GM12878 (cell line): ENCODE data around the gene ECT2L. TPM values are rescaled to one million over a fixed set of nuclear protein-coding genes. Genes with fewer than 3 reads are reported as not detected.

Source experiments
- FOS ChIP-seq: IDR thresholded peaks from 3 replicates; pipeline ENCODE4 v1.6.1; 2011; ENCODE audit warnings: borderline replicate concordance; ENCODE audit not compliant: insufficient read length; ENCODE audit errors: extremely low read depth
- RB1 ChIP-seq: fragments of 450-650 bp; formaldehyde crosslinking; IDR thresholded peaks from 2 replicates; pipeline ENCODE4 v1.6.1; 2017; ENCODE audit warnings: mild to moderate bottlenecking, borderline replicate concordance
- SP1 ChIP-seq: IDR thresholded peaks from one replicate; pipeline ENCODE4 v1.6.1; 2011; ENCODE audit warnings: low read depth, low read length
- ZNF687 ChIP-seq: fragments of 450-650 bp; IDR thresholded peaks from 2 replicates; pipeline ENCODE4 v1.6.1; 2017; ENCODE audit warnings: mild to moderate bottlenecking, moderate library complexity
- polyA plus RNA-seq, 11 experiments: library from polyadenylated mRNA; depleted of rRNA in 4 of 11; unstranded in 6 of 11; stranded (reverse) in 5 of 11; fragments of >200 nt; fragmentation: Nextera tagmentation in 4 of 11; fragmentation: Illumina TruSeq in 1 of 11; extraction: Ambion mirVana in 4 of 11; extraction: Trizol in 1 of 11; gene quantifications; 1 replicate in 1 of 11; 2 replicates in 10 of 11; pipeline versions ENCODE4 v1.2.1 to v1.2.3, GENCODE V29; 2011 to 2016; ENCODE audit warnings: inconsistent platforms in 2 of 11, missing spikeins in 2 of 11, low read depth in 1 of 11
- total RNA-seq, 4 experiments: library from RNA; depleted of rRNA in 3 of 4; stranded (reverse); fragments of >200 nt in 3 of 4; fragmentation: Illumina TruSeq in 1 of 4; extraction: Trizol in 1 of 4; gene quantifications; 2 replicates each; pipeline versions ENCODE4 v1.2.1 to v1.2.3, GENCODE V29; 2013 to 2021
- TF ChIP-seq, protein P1 (sequence below): IDR thresholded peaks from 2 replicates; pipeline ENCODE4 v1.6.1; 2012; ENCODE audit warnings: mild to moderate bottlenecking, low read depth, low read length

ECT2L gene
- total and polyA plus RNA-seq, 10 of the 15 experiments (the other 5 are each of a cell fraction or from before 2014, with no cell fraction given) = 0.05 to 0.09 TPM; not detected in 8

DNA sequence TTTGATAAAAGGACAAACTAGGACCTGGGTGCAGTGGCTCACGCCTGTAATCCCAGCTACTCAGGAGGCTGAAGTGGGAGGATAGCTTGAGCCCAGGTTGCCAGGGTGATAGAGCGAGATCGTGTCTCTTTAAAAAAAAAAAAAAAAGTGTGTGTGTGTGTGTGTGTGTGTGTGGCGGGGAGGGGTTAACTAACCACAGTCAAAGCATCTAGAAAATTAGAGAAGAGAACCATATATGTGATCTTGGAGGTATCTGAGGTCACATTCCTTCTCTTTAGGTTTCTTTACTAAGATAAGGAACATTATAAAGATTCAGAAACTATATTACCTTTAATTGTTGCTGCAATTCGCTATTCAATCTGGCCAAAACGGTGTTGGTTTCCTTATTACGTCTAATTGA is 111.3 kb downstream of the ECT2L start (continued):
- TF ChIP-seq, protein P1, sequence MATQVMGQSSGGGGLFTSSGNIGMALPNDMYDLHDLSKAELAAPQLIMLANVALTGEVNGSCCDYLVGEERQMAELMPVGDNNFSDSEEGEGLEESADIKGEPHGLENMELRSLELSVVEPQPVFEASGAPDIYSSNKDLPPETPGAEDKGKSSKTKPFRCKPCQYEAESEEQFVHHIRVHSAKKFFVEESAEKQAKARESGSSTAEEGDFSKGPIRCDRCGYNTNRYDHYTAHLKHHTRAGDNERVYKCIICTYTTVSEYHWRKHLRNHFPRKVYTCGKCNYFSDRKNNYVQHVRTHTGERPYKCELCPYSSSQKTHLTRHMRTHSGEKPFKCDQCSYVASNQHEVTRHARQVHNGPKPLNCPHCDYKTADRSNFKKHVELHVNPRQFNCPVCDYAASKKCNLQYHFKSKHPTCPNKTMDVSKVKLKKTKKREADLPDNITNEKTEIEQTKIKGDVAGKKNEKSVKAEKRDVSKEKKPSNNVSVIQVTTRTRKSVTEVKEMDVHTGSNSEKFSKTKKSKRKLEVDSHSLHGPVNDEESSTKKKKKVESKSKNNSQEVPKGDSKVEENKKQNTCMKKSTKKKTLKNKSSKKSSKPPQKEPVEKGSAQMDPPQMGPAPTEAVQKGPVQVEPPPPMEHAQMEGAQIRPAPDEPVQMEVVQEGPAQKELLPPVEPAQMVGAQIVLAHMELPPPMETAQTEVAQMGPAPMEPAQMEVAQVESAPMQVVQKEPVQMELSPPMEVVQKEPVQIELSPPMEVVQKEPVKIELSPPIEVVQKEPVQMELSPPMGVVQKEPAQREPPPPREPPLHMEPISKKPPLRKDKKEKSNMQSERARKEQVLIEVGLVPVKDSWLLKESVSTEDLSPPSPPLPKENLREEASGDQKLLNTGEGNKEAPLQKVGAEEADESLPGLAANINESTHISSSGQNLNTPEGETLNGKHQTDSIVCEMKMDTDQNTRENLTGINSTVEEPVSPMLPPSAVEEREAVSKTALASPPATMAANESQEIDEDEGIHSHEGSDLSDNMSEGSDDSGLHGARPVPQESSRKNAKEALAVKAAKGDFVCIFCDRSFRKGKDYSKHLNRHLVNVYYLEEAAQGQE = no peak
- TF ChIP-seq FOS (no peak), ZNF687 (no peak), RB1 (no peak), SP1 (no peak)
